Left ventricle myocardium superior (tissue), 1 donor: ENCODE measurements around the gene CREB3L2. TPM values are rescaled to one million over a fixed set of nuclear protein-coding genes. Genes with fewer than 3 reads are reported as not detected.

Experiments
- ATAC-seq: fragments of 200-7000 bp; cut with Tn5 transposase; one replicate; pipeline ENCODE4 v1.9.1; 2020; ENCODE audit warnings: mild to moderate bottlenecking, moderate library complexity
- DNase-seq: peaks from one replicate; pipeline ENCODE4 v3.0.0-alpha.2; 2020
- intact Hi-C: fragments of 100-400 bp; cut with micrococcal nuclease; formaldehyde crosslinking; loops from one replicate; pipeline ENCODE4 v1.11.0; 2022
- total RNA-seq: library from RNA; stranded (reverse); fragmentation: NEBNext Ultra II Directional; extraction: Animal tissue kit (Norgen Biotek cat#: 25700); gene quantifications from one replicate; pipeline ENCODE4 v1.2.1, GENCODE V29; 2021
- donor health status: DM: no; HTN: yes; CAD: no; lungs with severe emphysema.

CREB3L2 gene
- total RNA-seq, 1 donor from 2014 or later: 22.3 TPM

- no peak for DNase-seq
- intact Hi-C loops: no loop called here
- ATAC-seq: no peak
These were observed 106.3 kb downstream of the CREB3L2 start for GRCh38 chr7:137895301-137896221.

- intact Hi-C loops: no loop called here
- no peak for DNase-seq
- ATAC-seq: no peak
These were observed 108.6 kb downstream of the CREB3L2 start for GRCh38 chr7:137893143-137893742.

DNA sequence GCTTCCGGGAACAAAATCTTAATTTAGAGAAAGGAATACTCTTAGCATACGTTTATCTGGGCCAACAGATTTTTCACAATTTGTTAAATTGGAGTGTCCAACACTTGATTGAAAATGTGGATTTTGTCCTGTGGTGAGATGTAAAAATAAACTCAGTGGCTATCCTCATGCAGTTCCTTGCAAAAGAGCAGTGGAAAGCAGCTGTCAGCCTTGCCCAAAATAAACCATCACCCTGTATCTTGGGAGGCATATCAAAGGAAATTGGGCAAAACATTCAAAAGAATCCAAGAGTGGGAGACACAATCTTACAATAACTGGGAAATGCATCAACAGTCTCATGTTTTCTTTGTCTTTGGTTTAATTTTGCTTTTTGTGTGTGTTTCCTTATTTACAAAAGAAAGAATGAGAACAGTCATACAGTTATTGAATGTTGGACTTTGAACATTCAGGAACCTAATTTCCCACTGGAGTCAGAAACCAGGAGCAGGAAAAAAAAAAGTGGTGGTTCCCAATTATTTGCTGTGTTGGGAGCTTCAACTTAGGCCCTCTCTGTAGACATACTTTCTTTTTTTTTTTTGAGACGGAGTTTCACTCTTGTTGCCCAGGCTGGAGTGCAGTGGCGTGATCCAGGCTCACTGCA, 110.8 kb downstream of the CREB3L2 start:
- intact Hi-C loops: no loop called here
- peak; percentile 17 for ATAC-seq
- DNase-seq: no peak

DNA sequence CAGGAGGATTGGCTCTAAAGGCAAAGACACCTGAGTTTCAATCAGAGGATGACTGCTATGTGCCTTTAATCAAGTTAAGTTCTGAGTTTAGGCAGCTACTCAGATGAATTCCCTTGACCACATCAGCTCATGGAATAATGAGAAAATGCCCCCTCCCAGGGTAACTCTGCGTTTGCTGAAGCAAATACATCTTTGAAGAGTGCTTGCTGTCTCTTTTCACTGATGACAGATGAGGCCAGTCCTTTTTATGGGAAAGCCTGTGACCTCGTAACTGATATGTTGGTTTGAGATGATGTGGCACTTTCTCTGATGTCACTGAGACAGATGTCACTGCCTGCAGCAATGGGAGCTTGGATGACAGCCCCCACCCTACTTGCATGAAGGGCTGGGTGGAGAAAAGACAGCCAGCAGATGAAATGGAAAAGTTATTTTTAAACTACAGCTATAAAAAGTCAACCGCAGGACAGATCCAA, 111.4 kb downstream of the CREB3L2 start:
- intact Hi-C loops: no loop called here
- DNase-seq: no peak
- peak; percentile 86 for ATAC-seq

GRCh38 chr7:137888241-137888640, 113.6 kb downstream of the CREB3L2 start:
- DNase-seq: no peak
- ATAC-seq: no peak
- intact Hi-C loops: no loop called here

GRCh38 chr7:137886746-137887145, 115.1 kb downstream of the CREB3L2 start:
- intact Hi-C loops: no loop called here
- ATAC-seq (no peak), DNase-seq (no peak)

GRCh38 chr7:137886281-137886680, 115.6 kb downstream of the CREB3L2 start:
- intact Hi-C loops: no loop called here
- DNase-seq: no peak
- no peak for ATAC-seq

- intact Hi-C loops: no loop called here
- ATAC-seq (no peak), DNase-seq (no peak)
These were observed 116.2 kb downstream of the CREB3L2 start for GRCh38 chr7:137885678-137886077.

DNA sequence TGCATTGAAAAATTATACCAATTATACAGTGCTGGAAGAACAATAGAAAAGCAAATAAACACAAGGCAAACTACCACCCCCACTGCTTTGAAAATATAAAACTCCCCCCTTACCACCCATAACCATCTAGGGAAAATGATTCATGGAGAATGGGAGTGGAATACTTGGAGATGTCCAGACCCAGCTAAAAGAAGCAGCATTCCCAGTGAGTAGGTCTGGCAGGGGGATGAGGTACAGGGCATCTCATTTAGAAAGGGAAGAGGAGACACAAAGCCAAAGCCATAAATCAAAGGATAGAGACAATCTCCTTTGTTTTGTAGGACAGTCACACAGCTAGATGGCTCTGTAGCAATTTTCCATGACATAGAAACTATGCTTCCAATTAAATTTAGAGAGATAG, 119.1 kb downstream of the CREB3L2 start:
- ATAC-seq (no peak), DNase-seq (no peak)
- intact Hi-C loops: no loop called here

DNA sequence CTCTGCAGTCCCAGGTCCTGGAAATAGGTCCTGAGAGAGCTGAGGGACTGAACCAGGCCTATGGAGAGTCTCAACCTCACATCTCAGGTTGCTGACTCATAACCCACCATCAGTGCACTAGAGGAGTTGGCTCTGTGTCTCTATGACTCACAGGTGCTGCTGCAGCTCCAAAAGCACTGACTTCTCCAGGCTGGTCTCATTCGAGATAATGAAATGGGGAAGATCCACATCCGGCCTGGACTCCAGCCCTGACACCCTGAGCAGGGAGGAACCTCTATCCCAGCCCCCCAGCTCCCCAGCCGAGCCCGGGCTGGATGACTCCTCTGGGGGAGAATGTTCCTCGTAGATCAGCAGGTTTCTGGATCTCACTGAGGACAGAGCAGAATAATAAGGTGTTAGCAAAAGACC, 119.6 kb downstream of the CREB3L2 start:
- ATAC-seq: peak; percentile 16
- no peak for DNase-seq
- intact Hi-C loops: no loop called here

DNA sequence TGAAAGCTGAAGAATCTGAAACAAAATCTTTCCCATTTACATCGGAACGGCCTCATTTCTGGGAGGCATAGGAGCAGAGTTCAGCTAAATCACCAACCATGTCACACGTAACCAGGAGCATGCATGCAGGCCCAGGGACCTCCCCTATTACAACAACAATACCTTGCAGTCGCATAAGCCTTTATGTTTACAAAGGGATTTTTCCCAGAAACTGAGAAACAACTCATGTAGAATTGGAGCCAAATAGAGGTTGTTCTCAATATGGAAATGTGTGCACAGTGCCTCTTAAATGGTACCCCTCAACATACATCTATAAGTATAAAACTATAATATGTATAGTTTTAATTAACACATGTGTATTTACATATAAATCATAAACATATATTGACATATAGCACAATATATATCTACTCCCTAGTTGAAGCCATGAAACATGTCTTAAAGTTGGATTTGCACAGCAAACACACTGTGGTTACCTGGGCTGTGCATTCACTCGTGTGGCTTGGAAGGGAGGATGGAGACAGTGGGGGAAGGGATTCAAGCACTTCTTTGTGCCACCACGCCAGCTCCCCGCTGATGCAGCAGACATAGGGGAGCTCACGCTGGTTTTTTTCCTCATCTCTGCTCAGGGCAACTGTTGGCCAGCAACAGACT, 120.2 kb downstream of the CREB3L2 start:
- no peak for ATAC-seq
- no peak for DNase-seq
- intact Hi-C loops: no loop called here

DNA sequence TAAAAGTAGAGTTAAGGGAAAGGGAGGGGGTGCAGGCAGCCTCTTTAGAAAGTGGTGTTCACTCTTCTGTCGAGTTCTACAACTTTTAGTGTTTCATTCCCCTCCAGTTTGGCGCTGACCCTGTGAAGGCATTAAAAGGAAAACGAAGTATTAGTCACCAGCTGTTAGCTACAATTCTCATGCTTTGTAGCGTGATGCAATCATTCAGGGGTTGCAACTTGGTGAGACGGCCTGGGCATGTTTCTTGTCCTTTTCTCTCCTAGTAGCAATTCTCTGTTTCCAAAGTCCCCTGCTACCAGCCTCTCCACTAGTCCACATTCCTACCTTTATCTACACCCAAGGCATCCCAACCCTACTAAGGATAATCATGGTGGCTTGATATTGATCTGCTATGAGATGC, 121.5 kb downstream of the CREB3L2 start:
- no peak for ATAC-seq
- intact Hi-C loops: no loop called here
- no peak for DNase-seq

DNA sequence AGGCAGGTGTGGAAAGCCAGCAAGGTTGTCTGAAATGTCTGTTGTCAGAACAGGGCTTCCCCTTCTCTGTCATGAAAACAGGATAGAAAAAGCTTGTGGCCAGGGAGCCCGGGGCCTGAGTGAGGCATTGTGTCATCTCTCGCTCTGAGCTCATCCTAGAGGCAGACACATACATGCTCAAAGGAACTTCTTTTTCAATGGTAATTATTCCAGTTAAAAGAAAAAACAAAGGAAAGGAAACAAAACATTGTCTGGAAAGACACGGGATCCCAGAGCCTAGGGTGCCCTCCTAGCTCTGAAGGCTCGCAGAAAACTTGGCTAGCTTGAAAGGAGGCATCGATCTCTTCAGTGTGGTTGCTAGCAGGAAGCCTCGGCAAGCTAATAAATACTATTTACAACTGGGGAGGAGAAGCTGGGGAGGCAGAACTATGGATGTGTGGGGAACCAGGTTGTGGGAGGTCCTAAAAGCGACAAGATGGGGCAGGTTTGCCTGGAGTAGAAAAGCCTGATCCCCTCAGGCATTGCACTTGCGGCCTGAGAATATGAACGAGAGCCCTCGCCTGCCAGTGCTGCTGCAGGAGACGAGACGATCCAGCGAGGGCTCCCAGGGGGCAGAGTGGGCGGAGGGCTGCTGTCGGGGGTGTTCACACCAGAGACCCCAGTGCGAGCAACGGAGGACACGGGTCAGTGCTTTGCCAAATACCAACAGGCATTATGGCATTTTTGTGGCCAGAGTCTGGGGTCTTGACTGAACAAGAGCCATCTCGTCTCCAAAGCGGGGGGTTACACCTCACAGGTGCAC, 122.3 kb downstream of the CREB3L2 start:
- intact Hi-C loops: no loop called here
- ATAC-seq (no peak), DNase-seq (no peak)

GRCh38 chr7:137878333-137878961, 123.4 kb downstream of the CREB3L2 start:
- DNase-seq (peak; percentile 87), ATAC-seq (peak; percentile 86)
- intact Hi-C loops: no loop called here

GRCh38 chr7:137877027-137877675, 124.7 kb downstream of the CREB3L2 start:
- DNase-seq (no peak), ATAC-seq (no peak)
- intact Hi-C loops: no loop called here

DNA sequence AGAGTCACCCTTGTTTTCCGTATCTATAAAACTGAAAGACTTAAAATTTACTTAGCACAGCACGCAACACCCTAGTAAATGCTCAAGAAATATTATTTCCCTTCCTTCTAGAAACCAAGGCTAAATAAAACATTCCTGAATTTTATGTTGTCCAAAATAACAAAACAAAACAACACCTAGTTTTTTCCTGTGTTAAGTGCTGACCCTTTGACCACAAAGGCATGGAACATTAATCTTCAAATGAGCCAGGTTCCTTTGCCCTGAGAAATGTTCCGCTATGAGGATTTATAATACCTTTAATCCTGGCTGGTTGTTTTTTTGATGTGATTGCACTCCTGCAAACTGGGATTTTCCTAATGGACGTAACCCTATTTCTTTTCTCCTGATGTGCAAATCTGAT, 126.1 kb downstream of the CREB3L2 start:
- intact Hi-C loops: no loop called here
- DNase-seq: no peak

DNA sequence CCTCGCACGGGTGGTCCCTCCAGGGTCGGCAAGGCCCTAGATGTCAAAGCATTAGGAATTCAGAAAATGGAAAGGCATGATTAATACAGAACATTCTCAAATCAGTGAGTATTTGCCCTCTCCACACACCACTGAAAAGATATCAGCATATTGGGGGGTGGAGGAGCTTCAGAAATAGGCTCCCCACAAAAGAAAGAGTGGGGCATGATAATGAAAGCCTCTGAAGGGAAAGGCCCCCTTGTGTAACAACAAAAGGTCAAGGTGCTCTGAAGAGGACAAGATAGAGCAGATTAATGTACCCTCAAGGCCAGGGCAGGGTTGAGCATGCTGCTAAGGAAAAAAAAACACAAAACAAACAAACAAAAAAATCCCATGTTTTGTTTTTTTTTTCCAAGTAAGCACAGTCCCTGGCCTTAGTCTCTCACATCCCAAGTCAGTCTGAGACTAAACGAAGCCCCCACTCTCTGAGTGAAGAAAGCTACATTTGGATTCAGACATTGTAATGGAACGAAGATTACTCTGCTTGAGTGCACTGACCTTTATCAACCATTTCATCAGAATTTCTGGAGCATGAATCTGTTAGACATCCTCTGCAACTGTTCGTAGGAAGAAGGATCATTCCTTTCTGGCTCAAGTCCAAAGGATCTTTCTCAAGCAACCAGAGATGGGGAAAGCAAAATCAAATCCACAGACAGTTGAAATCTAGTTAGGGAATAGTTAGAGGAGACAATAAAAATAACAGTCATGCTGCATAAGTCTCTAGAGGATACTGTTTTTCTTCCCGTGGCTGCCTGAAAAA, 127.7 kb downstream of the CREB3L2 start:
- no peak for DNase-seq
- ATAC-seq: peak; percentile 35
- intact Hi-C loops: no loop called here

More for the DNA sequence above, 126.1 kb downstream of the CREB3L2 start:
- ATAC-seq: no peak
